DMS79 (cell line): ENCODE data around the gene TBKBP1.
"Not testable (repeated sequence)": the region's sequence is repeated elsewhere in the genome, so short reads cannot be mapped to it uniquely, and the experiment has no call there.

Source experiments
- DNase-seq: peaks from one replicate; lab custom pipeline; 2025; lab: John Stamatoyannopoulos, UW

TBKBP1 gene

GRCh38 chr17:47731396-47731795 lies 37.4 kb downstream of the TBKBP1 start:
- DNase-seq = no peak

DNA sequence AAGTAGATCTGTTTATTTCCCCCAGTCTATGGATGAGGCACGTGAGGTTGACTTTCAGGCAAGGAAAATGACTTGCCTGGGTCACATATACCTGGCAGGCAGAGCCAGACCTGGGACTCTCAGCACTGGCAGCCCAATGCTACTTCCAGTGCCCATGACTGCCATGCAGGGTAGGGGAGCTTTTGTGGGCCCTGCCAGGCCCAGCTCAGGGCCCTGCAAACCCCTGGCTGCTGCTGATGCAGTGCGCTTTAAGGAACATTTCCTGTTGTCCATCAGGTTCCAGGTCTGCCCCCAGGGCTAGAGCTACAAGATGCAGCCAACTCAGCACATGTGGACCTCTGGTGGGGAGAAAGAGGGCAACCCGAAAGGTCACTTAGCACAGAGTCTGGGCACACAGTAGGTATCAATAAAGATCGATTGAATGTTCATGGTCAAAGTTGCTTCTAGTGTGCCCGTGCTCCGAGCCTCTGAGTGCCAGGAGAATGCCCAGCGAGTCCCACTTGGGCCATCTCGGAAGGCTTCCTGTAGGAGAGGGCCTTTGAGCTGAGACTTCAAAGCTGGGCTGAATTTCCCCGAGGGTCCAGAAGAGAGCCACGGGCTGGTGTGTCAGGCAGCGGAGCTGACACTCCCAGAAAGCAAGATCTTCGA lies 38.6 kb downstream of the TBKBP1 start:
- DNase-seq = no peak

- DNase-seq = peak; percentile 17
Measured at GRCh38 chr17:47733047-47733673, 39.2 kb downstream of the TBKBP1 start, which contains the start of gene TBX21. TSS of gene TBX21 (plus strand) at chr17:47733236. CDS start at chr17:47733455, 219 bp downstream.

DNA sequence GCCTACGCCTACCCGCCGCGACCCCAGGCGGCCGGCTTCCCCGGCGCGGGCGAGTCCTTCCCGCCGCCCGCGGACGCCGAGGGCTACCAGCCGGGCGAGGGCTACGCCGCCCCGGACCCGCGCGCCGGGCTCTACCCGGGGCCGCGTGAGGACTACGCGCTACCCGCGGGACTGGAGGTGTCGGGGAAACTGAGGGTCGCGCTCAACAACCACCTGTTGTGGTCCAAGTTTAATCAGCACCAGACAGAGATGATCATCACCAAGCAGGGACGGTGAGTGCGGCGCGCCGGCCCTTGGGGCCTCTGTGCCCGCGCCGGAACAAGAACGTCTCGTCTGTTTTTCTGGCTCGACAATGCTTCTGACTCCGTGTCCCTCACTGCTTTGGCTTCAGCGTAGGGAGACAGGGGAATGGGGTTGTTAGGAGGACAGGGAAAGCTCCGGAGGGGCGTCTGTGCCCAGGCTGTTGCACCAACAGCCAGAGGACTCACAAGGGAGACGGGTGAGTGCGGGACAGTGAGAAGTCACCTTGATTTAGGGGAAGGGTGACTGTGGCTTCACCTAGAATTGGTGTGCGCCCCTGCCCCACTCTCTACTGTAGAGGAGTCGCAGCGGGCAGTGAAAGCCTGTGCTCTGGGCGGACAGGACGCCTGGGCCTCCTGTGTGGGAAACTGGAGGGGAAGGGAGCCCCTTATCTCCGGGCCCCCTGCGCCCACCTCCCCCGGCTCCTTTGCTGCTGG lies 39.9 kb downstream of the TBKBP1 start:
- peak; percentile 17 for DNase-seq

- DNase-seq = no peak
Measured at GRCh38 chr17:47735139-47735464, 41.1 kb downstream of the TBKBP1 start.

GRCh38 chr17:47735536-47736011 lies 41.6 kb downstream of the TBKBP1 start:
- DNase-seq = no peak

DNA sequence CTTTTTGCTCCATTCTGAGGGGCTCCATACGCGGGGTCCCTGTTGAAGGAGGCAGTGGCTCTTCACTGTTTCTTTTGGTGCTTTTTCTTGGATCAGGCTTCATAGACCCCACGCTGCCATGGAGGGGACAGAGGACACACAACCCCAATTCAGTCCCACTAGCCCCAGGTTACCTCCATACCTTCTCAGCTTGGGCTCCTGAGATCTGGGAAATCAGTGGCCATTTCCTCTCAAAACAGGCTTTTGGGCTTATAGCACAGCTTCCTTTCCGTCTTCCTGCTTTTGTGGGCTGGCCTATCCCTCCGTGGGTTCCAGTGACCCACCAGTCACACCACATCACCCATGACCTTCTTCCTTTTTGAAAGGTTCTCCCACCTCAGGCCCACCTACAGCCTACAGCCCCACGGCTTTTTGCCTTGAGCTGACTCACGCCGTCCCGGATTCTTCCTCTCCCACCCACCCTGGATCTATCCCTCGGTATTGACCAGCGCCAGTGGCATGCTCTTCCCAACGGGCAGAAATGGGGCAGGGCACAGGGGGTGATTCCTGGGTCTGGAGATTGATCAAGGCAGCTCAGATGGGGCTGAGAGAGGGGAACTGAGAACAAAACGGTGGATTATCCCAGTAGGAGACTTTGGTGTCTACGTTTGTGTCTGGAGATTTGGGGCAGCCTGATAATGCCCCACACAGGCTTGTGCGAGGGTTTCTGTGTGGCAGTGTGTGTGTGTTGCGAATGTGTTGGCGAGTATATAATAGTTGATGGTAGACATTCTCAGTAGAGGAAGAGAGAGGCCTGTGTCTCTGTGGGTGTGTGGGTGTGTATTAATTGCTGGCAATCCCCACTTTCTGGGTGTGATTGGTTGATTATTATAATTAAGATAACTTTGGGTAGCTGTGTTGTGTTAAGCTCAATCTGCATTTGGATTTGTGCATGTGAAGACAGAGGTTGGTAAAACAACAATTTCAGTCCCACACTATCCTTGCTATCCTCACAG lies 42.8 kb downstream of the TBKBP1 start:
- DNase-seq = no peak

DNA sequence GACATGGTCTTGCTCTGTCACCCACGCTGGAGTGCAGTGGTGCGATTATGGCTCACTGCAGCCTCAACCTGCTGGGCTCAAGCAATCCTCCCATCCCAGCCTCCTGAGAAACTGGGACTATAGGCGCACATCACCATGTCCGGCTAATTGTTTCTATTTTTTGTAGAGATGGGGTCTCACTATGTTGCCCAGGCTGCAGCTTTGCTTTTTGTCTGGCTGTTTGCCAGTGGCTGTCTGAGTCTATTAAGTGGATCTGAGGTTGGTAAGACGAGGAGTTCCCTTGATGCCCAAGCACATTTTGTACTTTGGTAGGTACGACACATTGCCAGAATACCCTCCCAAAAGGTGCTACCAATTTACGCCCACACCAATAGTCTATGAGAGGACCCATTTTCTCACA lies 44.2 kb downstream of the TBKBP1 start:
- DNase-seq = no peak

DNA sequence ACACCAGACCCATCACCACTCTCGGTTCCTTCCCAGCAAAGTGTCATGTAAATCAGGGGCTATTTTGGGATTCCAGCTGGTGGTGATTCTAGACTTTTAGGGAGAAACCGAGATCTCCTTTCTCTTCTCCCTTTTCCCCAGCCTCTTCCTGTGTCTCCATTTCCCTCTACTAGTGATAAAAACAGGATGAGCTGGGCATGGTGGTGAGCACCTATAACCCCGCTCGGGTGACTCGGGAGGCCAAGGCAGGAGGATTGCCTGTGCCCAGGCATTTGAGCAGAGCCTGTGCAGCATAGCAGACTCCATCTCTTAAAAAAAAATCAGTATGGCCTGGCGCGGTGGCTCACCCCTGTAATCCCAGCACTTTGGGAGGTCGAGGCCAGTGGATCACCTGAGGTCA lies 45.2 kb downstream of the TBKBP1 start:
- DNase-seq = no peak

DNA sequence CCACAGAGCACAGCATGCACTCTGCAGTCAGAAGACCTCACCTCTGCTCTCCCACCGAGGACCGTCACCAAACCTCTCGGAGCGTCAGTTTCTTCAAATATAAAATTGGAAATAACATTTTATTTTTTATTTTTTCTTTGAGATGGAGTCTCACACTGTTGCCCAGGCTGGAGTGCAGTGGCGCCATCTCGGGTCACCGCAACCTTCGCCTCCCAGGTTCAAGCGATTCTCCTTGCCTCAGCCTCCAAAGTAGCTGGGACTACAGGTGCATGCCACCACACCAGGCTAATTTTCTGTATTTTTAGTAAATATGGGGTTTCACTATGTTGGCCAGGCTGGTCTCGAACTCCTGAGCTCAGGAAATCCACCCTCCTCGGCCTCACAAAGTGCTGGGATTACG lies 46.0 kb downstream of the TBKBP1 start:
- DNase-seq = not testable (repeated sequence)

GRCh38 chr17:47741109-47741792 lies 47.3 kb downstream of the TBKBP1 start:
- DNase-seq = no peak

- DNase-seq = no peak
Measured at GRCh38 chr17:47741793-47742145, 47.8 kb downstream of the TBKBP1 start.

- DNase-seq = no peak
Measured at GRCh38 chr17:47742319-47743181, 48.6 kb downstream of the TBKBP1 start.

DNA sequence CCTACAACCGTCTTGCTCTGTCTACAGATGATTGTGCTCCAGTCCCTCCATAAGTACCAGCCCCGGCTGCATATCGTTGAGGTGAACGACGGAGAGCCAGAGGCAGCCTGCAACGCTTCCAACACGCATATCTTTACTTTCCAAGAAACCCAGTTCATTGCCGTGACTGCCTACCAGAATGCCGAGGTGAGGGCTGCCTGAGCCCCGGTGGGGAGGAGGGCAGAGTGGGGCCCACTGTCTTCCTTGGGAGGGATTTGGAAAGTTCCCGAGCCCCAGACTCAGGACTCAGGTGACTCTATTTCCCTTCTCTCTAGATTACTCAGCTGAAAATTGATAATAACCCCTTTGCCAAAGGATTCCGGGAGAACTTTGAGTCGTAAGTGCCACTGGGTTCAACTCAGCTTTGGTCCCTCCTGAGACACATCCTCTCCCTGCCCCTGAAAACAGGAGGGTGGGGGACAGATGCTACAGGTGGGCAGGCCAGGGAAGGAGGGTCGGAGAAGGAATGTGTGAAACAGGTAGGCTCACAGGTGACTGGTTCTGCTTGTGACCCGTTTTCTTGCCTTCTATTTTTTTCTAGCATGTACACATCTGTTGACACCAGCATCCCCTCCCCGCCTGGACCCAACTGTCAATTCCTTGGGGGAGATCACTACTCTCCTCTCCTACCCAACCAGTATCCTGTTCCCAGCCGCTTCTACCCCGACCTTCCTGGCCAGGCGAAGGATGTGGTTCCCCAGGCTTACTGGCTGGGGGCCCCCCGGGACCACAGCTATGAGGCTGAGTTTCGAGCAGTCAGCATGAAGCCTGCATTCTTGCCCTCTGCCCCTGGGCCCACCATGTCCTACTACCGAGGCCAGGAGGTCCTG lies 50.4 kb downstream of the TBKBP1 start:
- DNase-seq = no peak

DNA sequence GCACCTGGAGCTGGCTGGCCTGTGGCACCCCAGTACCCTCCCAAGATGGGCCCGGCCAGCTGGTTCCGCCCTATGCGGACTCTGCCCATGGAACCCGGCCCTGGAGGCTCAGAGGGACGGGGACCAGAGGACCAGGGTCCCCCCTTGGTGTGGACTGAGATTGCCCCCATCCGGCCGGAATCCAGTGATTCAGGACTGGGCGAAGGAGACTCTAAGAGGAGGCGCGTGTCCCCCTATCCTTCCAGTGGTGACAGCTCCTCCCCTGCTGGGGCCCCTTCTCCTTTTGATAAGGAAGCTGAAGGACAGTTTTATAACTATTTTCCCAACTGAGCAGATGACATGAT lies 51.0 kb downstream of the TBKBP1 start:
- DNase-seq = no peak

- no peak for DNase-seq
Measured at GRCh38 chr17:47751471-47751870, 57.5 kb downstream of the TBKBP1 start.

GRCh38 chr17:47757386-47757785 lies 63.4 kb downstream of the TBKBP1 start:
- DNase-seq = no peak

- DNase-seq = no peak
Measured at GRCh38 chr17:47760409-47761140, 66.6 kb downstream of the TBKBP1 start.
